Neuronal stem cell (in vitro differentiated cells): ENCODE data around the gene MAP3K3.

Experiments
- DNase-seq: peaks from one replicate; pipeline ENCODE4 v3.0.0-alpha.2; 2013; ENCODE audit warnings: low spot score
- H2AFZ ChIP-seq: one replicate; pipeline ENCODE4 v1.6.1; 2013; ENCODE audit warnings: mild to moderate bottlenecking, low read length, inconsistent platforms
- H2AK5ac ChIP-seq: 2 replicates; pipeline ENCODE4 v1.6.1; 2013; ENCODE audit warnings: low read depth, mild to moderate bottlenecking, inconsistent platforms, low read length, moderate library complexity, mixed read lengths
- H2BK120ac ChIP-seq: 2 replicates; pipeline ENCODE4 v1.6.1; 2013; ENCODE audit warnings: low read depth, mild to moderate bottlenecking, inconsistent platforms, low read length, moderate library complexity, mixed read lengths
- H2BK12ac ChIP-seq: one replicate; pipeline ENCODE4 v1.6.1; 2013; ENCODE audit warnings: low read length, inconsistent platforms
- H2BK15ac ChIP-seq: 2 replicates; pipeline ENCODE4 v1.6.1; 2013; ENCODE audit warnings: mild to moderate bottlenecking, low read length, inconsistent platforms, mixed read lengths
- H2BK5ac ChIP-seq: one replicate; pipeline ENCODE4 v1.6.1; 2013; ENCODE audit warnings: inconsistent platforms, mild to moderate bottlenecking, low read length, moderate library complexity
- H3K14ac ChIP-seq: one replicate; pipeline ENCODE4 v1.6.1; 2013; ENCODE audit warnings: low read length, inconsistent platforms
- H3K18ac ChIP-seq: 2 replicates; pipeline ENCODE4 v1.6.1; 2013; ENCODE audit warnings: low read length, inconsistent platforms
- H3K23ac ChIP-seq: 2 replicates; pipeline ENCODE4 v1.6.1; 2013; ENCODE audit warnings: low read depth, mild to moderate bottlenecking, mixed read lengths, low read length, inconsistent platforms; ENCODE audit not compliant: poor library complexity
- H3K27ac ChIP-seq: replicated peaks from 3 replicates; pipeline ENCODE4 v1.5.1; 2013; ENCODE audit warnings: low read length, inconsistent platforms
- H3K27me3 ChIP-seq, 3 experiments: 2 replicates each; pipeline ENCODE4 v1.6.1; 2013; ENCODE audit warnings: low read length in 3 of 3, mild to moderate bottlenecking in 2 of 3, inconsistent platforms in 1 of 3, low read depth in 1 of 3, mixed read lengths in 1 of 3, moderate library complexity in 1 of 3; ENCODE audit not compliant: control insufficient read depth in 3 of 3, insufficient read depth in 3 of 3
- H3K36me3 ChIP-seq, 2 donors: replicated peaks in 1 of 2; 2 replicates each; pipeline ENCODE4 v1.6.1; 2013; ENCODE audit warnings: low read length in 2 of 2; ENCODE audit not compliant: control insufficient read depth in 2 of 2, insufficient read depth in 2 of 2
- H3K4ac ChIP-seq: 2 replicates; pipeline ENCODE4 v1.6.1; 2013; ENCODE audit warnings: inconsistent platforms, mild to moderate bottlenecking, low read length, moderate library complexity
- H3K4me1 ChIP-seq, 2 donors: 1 replicate in 1 of 2; 2 replicates in 1 of 2; pipeline ENCODE4 v1.6.1; 2013; ENCODE audit warnings: low read length in 2 of 2, low read depth in 1 of 2; ENCODE audit not compliant: control insufficient read depth in 2 of 2, insufficient read depth in 1 of 2
- H3K4me2 ChIP-seq: one replicate; pipeline ENCODE4 v1.6.1; 2013; ENCODE audit warnings: mild to moderate bottlenecking, low read length, inconsistent platforms; ENCODE audit not compliant: insufficient read depth, poor library complexity, severe bottlenecking
- H3K4me3 ChIP-seq, 2 donors: 2 replicates each; pipeline ENCODE4 v1.5.1; 2013; ENCODE audit warnings: low read length in 2 of 2, mild to moderate bottlenecking in 2 of 2, inconsistent platforms in 1 of 2, moderate library complexity in 1 of 2
- H3K79me1 ChIP-seq: one replicate; pipeline ENCODE4 v1.6.1; 2013; ENCODE audit warnings: low read depth, mild to moderate bottlenecking, inconsistent platforms, low read length, moderate library complexity
- H3K9ac ChIP-seq: one replicate; pipeline ENCODE4 v1.6.1; 2013; ENCODE audit warnings: mild to moderate bottlenecking, low read depth, low read length, inconsistent platforms; ENCODE audit not compliant: poor library complexity
- H3K9me3 ChIP-seq, 2 donors: replicated peaks in 1 of 2; 2 replicates each; pipeline versions ENCODE3 to v1.6.1; 2013; ENCODE audit warnings: low read length in 2 of 2, mild to moderate bottlenecking in 2 of 2, inconsistent platforms in 1 of 2, low read depth in 1 of 2, mixed read lengths in 1 of 2, moderate library complexity in 1 of 2; ENCODE audit not compliant: control insufficient read depth in 2 of 2, insufficient read depth in 1 of 2
- H4K8ac ChIP-seq: one replicate; pipeline ENCODE4 v1.6.1; 2013; ENCODE audit warnings: low read depth, mild to moderate bottlenecking, inconsistent platforms, low read length, moderate library complexity
- H4K91ac ChIP-seq: one replicate; pipeline ENCODE4 v1.6.1; 2013; ENCODE audit warnings: low read length, low read depth, mild to moderate bottlenecking, inconsistent platforms; ENCODE audit not compliant: poor library complexity
- WGBS, 2 donors: extraction: QIAGEN DNeasy Blood & Tissue Kit; methylation state at CpG; one replicate each; pipeline ENCODE4 v1.1.7; 2013; ENCODE audit warnings: missing lambda C conversion rate in 2 of 2, mixed read lengths in 1 of 2; ENCODE audit not compliant: insufficient read length in 2 of 2, insufficient replicate concordance in 1 of 2; ENCODE audit errors: extremely low coverage in 2 of 2; 5-methylcytosine and 5-hydroxymethylcytosine counted together

MAP3K3 gene

DNA sequence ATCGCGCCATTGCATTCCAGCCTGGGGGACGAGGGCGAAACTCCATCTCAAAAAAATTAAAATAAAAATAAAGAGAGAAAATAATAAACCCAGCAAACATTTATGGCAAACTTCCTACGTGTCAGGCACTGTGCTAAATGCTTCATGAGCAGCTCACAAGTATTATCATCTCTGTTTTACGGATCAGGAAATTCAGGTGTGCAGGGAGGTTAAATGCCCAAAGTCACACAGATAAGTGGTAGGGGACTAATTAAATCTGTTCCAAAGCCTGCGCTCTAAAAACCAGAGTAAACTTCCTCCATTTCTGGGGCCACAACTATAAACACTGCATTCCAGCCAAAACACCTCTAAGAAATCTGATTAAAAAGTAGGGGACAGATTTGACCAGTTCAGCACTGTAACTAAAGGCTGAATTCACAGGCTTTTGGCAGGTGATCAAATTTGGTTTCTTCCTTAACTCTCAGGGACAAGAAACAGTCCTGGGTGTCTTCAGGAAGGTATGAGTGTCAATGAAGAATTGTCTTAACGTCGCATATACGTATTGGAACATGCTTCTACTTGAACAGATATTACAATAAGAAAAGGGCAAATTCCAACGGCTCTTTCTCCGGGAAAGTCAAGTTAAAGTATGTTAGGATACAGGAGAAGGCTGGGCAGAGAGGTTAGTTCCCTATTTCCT, 118.4 kb downstream of the MAP3K3 start:
- DNase-seq = no peak

DNA sequence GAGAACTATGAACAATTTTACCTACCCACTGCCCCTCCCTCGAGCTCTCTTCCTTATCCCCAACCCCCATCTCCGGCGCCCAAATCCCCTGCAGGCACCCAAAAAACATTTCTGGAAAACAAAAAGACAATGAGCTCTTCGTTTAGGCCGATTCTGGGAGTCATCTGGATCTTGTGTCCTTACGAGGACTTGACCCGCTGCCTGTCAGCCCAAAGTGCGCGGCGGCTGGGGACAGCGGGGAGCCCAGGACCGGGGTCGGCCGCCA, 118.9 kb downstream of the MAP3K3 start:
- H3K4ac ChIP-seq = no peak overlapping the region
- peaks cover 5 to 7% of the 10 kb centered on the region in 2 donors for H3K4me1 ChIP-seq
- peak overlapping the region; percentile 81 for H2AK5ac ChIP-seq
- H3K9me3 ChIP-seq = no peaks in the 10 kb centered on the region
- peak overlapping the region; percentile 41 for H2BK12ac ChIP-seq
- peak overlapping the region; percentile 99 for H2AFZ ChIP-seq
- H4K91ac ChIP-seq = no peak overlapping the region
- H3K23ac ChIP-seq = peak overlapping the region; percentile 85
- H3K27ac ChIP-seq = peak overlapping the region; percentile 84
- H3K4me3 ChIP-seq = peak overlapping the region; percentile 85 to 99
- H4K8ac ChIP-seq = no peak overlapping the region
- H2BK5ac ChIP-seq = peak overlapping the region; percentile 90
- no peaks in the 10 kb centered on the region for H3K27me3 ChIP-seq
- DNase-seq = no peak
- H3K18ac ChIP-seq = peak overlapping the region; percentile 98
- no peak overlapping the region for H2BK120ac ChIP-seq
- peak overlapping the region; percentile 75 for H2BK15ac ChIP-seq
- H3K79me1 ChIP-seq = peaks cover 3% of the 10 kb centered on the region
- peak overlapping the region; percentile 98 for H3K14ac ChIP-seq
- no CpG with 5 or more reads among the region's 14 CpGs for WGBS, 2 donors
- peak overlapping the region; percentile 91 for H3K9ac ChIP-seq
- peaks cover 0 to 20% of the 10 kb centered on the region in 2 donors for H3K36me3 ChIP-seq
- peak overlapping the region; percentile 68 for H3K4me2 ChIP-seq

More for the DNA sequence above, 118.4 kb downstream of the MAP3K3 start:
- Histone ChIP-seq H3K27me3 (no peaks in the 10 kb centered on the region), H3K27ac (no peak overlapping the region), H2BK12ac (no peak overlapping the region), H3K4me1 (peaks cover 5 to 7% of the 10 kb centered on the region in 2 donors), H2BK5ac (no peak overlapping the region), H3K4ac (no peak overlapping the region), H2BK15ac (no peak overlapping the region), H3K18ac (no peak overlapping the region), H4K91ac (no peak overlapping the region), H3K9me3 (no peaks in the 10 kb centered on the region), H2AFZ (peak overlapping the region; percentile 99), H3K4me2 (peak overlapping the region; percentile 68), H2BK120ac (no peak overlapping the region), H3K14ac (no peak overlapping the region), H3K4me3 (peak overlapping the region; percentile 85 to 99), H3K79me1 (peaks cover 3% of the 10 kb centered on the region), H4K8ac (no peak overlapping the region), H3K9ac (no peak overlapping the region), H3K23ac (no peak overlapping the region), H2AK5ac (no peak overlapping the region), H3K36me3 (peaks cover 0 to 15% of the 10 kb centered on the region in 2 donors)
- no CpG with 5 or more reads among the region's 12 CpGs for whole genome bisulfite sequencing, 2 donors

DNA sequence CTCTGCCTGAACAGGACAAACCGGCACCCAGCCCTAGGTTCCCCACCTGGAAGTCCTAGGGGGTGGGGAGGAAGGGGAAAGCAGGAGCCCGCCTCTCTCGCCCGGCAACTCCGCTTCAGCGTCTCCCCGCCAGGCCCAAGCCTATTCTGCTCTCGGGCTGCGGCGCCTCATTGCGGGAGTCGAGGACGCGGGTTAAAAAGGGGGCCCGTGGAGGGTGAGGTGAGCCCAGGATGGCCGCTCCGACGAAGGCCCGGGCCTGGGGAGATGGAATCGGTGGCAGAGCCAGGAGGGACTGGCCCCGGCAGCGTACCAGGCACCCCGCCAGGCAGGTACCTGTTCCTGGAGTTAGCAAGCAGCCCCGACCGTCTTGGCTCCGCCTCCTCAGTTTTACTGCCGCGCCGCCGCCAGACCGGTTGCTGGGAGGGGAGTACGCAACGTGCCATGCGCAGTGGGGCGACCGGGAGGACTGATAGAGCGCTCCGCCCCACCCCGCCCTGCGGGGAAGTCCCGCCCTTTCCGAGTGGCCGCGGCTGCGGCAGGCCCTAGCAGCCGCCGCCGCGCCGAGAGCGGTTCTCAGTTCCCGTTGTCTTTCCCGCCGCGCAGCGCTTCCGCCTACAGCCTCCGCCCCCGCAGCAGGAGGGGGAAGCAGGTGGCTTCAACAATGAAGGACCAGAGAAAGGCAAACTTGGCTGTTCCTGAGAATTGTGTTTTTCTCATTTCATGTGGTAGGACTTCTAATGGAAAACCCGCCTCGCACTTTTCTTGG, 119.4 kb downstream of the MAP3K3 start, which contains the start of gene STRADA:
TSS of gene STRADA (minus strand) at position 392 of the 766 bp plus-strand sequence. CDS start 13,430 bp downstream, outside the sequence.
- Histone ChIP-seq H3K4ac (peak within 1 kb of the TSS; percentile 37), H4K91ac (no peak within 1 kb of the TSS), H2AFZ (peak within 1 kb of the TSS; percentile 99), H2BK120ac (no peak within 1 kb of the TSS), H2BK12ac (peak within 1 kb of the TSS; percentile 41), H3K14ac (peak within 1 kb of the TSS; percentile 98), H3K27me3 (no peaks in the 10 kb centered on the region), H3K9ac (peak within 1 kb of the TSS; percentile 91), H4K8ac (peak within 1 kb of the TSS; percentile 86), H3K4me2 (peak within 1 kb of the TSS; percentile 68), H3K9me3 (no peaks in the 10 kb centered on the region), H2BK5ac (peak within 1 kb of the TSS; percentile 90), H3K23ac (peak within 1 kb of the TSS; percentile 85), H3K18ac (peak within 1 kb of the TSS; percentile 98), H2BK15ac (peak within 1 kb of the TSS; percentile 75), H3K4me3 (peak within 1 kb of the TSS; percentile 85 to 99), H3K36me3 (peaks cover 0 to 25% of the 10 kb centered on the region in 2 donors), H3K79me1 (peaks cover 3% of the 10 kb centered on the region), H2AK5ac (peak within 1 kb of the TSS; percentile 91), H3K27ac (peak within 1 kb of the TSS; percentile 98), H3K4me1 (peaks cover 5 to 7% of the 10 kb centered on the region in 2 donors)
- no CpG with 5 or more reads among the region's 61 CpGs for WGBS, 2 donors
- peak; percentile 94 for DNase-seq
